SH-SY5Y (cell line): ENCODE data around the gene EREG.

Source experiments
- GATA2 ChIP-seq: IDR thresholded peaks from 2 replicates; pipeline ENCODE4 v1.6.1; 2011; ENCODE audit warnings: mild to moderate bottlenecking, low read depth, low read length
- GATA3 ChIP-seq: IDR thresholded peaks from 2 replicates; pipeline ENCODE4 v1.6.1; 2011; ENCODE audit warnings: low read depth, mild to moderate bottlenecking, low read length, moderate library complexity

EREG gene

GRCh38 chr4:74330295-74330750 is 34.6 kb upstream of the EREG start:
- TF ChIP-seq GATA2 (no peak), GATA3 (no peak)

GRCh38 chr4:74331252-74331651 is 33.7 kb upstream of the EREG start:
- TF ChIP-seq GATA2 = no peak
- no peak for TF ChIP-seq GATA3

GRCh38 chr4:74331944-74332343 is 33.0 kb upstream of the EREG start:
- TF ChIP-seq GATA2 (no peak), GATA3 (no peak)

GRCh38 chr4:74334636-74335035 is 30.3 kb upstream of the EREG start:
- TF ChIP-seq GATA3 (no peak), GATA2 (no peak)

GRCh38 chr4:74335341-74336021 is 29.5 kb upstream of the EREG start:
- TF ChIP-seq GATA2 = no peak
- no peak for TF ChIP-seq GATA3

- TF ChIP-seq GATA3 = no peak
Observed at GRCh38 chr4:74338792-74339333, 26.1 kb upstream of the EREG start.

- TF ChIP-seq GATA3 = no peak
- TF ChIP-seq GATA2 = no peak
Observed at GRCh38 chr4:74339501-74339900, 25.4 kb upstream of the EREG start.

- TF ChIP-seq GATA2 (no peak), GATA3 (no peak)
Observed at GRCh38 chr4:74344031-74344430, 20.9 kb upstream of the EREG start.

- TF ChIP-seq GATA3 = no peak
- no peak for TF ChIP-seq GATA2
Observed at GRCh38 chr4:74353858-74354257, 11.1 kb upstream of the EREG start.

- TF ChIP-seq GATA2 = no peak
Observed at GRCh38 chr4:74357965-74358364, 7.0 kb upstream of the EREG start.

- TF ChIP-seq GATA3 (no peak), GATA2 (no peak)
Observed at GRCh38 chr4:74361671-74362070, 3.3 kb upstream of the EREG start.

GRCh38 chr4:74362347-74362746 is 2.6 kb upstream of the EREG start:
- TF ChIP-seq GATA3 = no peak
- no peak for TF ChIP-seq GATA2

- no peak for TF ChIP-seq GATA2
- no peak for TF ChIP-seq GATA3
Observed at GRCh38 chr4:74364256-74364651, 691 bp upstream of the EREG start.

GRCh38 chr4:74365761-74366160 is 816 bp downstream of the EREG start:
- no peak for TF ChIP-seq GATA2
- no peak for TF ChIP-seq GATA3

GRCh38 chr4:74366367-74366911 is 1.5 kb downstream of the EREG start:
- no peak for TF ChIP-seq GATA3
- no peak for TF ChIP-seq GATA2

- TF ChIP-seq GATA2 = no peak
- no peak for TF ChIP-seq GATA3
Observed at GRCh38 chr4:74367656-74368290, 2.8 kb downstream of the EREG start.
